Activated CD4-positive, alpha-beta T cell treated with anti-CD3 and anti-CD28 coated beads, Interleukin-2, amount 10 ng/mL, durations not matched to agents 24 days and 14 days (primary cell): Measurements from ENCODE around the gene COG4. TPM values are rescaled to one million over a fixed set of nuclear protein-coding genes. Genes with fewer than 3 reads are reported as not detected.

Experiments
- DNase-seq: peaks from one replicate; pipeline ENCODE4 v3.0.0; 2022
- H3K27ac Mint-ChIP-seq: one replicate; pipeline ENCODE4 v1.8.0; 2022; ENCODE audit warnings: mild to moderate bottlenecking, mixed read lengths
- H3K27me3 Mint-ChIP-seq: one replicate; pipeline ENCODE4 v1.8.0; 2022; ENCODE audit warnings: mixed read lengths
- H3K36me3 Mint-ChIP-seq: one replicate; pipeline ENCODE4 v1.8.0; 2022; ENCODE audit warnings: low read depth, mild to moderate bottlenecking, mixed read lengths
- H3K4me1 Mint-ChIP-seq: one replicate; pipeline ENCODE4 v1.8.0; 2021; ENCODE audit warnings: mixed read lengths
- H3K4me3 Mint-ChIP-seq: one replicate; pipeline ENCODE4 v1.8.0; 2022; ENCODE audit warnings: mild to moderate bottlenecking, moderate library complexity, mixed read lengths
- H3K9me3 Mint-ChIP-seq: one replicate; pipeline ENCODE4 v1.8.0; 2021; ENCODE audit warnings: mixed read lengths
- intact Hi-C: fragments of 100-400 bp; cut with micrococcal nuclease; formaldehyde crosslinking; loops from one replicate; pipeline ENCODE4 v1.15.1; 2023
- total RNA-seq: library from RNA; stranded (reverse); gene quantifications from 2 replicates; pipeline ENCODE4 v1.2.3, GENCODE V29; 2022

COG4 gene
- total RNA-seq, 1 donor from 2014 or later, result 38.3 TPM

GRCh38 chr16:70481929-70482536 lies 41.3 kb downstream of the COG4 start:
- DNase-seq, result no peak
- no peak overlapping the region for H3K27ac Mint-ChIP-seq
- H3K36me3 Mint-ChIP-seq, result peaks cover 27% of the 10 kb centered on the region
- no peak overlapping the region for H3K4me3 Mint-ChIP-seq
- H3K9me3 Mint-ChIP-seq, result no peaks in the 10 kb centered on the region
- intact Hi-C loops, result no loop called here
- H3K4me1 Mint-ChIP-seq, result peaks cover 8% of the 10 kb centered on the region
- H3K27me3 Mint-ChIP-seq, result no peaks in the 10 kb centered on the region

GRCh38 chr16:70480127-70481105 lies 42.9 kb downstream of the COG4 start:
- DNase-seq, result no peak
- Mint-ChIP-seq H3K27me3 (no peaks in the 10 kb centered on the region), H3K4me1 (peaks cover 15% of the 10 kb centered on the region), H3K4me3 (no peak overlapping the region), H3K36me3 (peaks cover 24% of the 10 kb centered on the region), H3K9me3 (no peaks in the 10 kb centered on the region), H3K27ac (no peak overlapping the region)
- intact Hi-C loops, result no loop called here

- Mint-ChIP-seq H3K36me3 (peaks cover 20% of the 10 kb centered on the region), H3K27me3 (no peaks in the 10 kb centered on the region), H3K27ac (peak overlapping the region; percentile 34), H3K4me3 (no peak overlapping the region), H3K4me1 (peaks cover 16% of the 10 kb centered on the region), H3K9me3 (no peaks in the 10 kb centered on the region)
- intact Hi-C loops, result loop anchor here (5.0 kb wide), 1 partner anchor 77 kb away; no protein-coding TSS in a partner anchor
- peak; percentile 52 for DNase-seq
Measured at GRCh38 chr16:70478912-70479341, 44.4 kb downstream of the COG4 start.

GRCh38 chr16:70478169-70478568 lies 45.2 kb downstream of the COG4 start:
- Mint-ChIP-seq H3K27ac (peak overlapping the region; percentile 76), H3K36me3 (peaks cover 19% of the 10 kb centered on the region), H3K4me1 (peaks cover 16% of the 10 kb centered on the region), H3K27me3 (no peaks in the 10 kb centered on the region), H3K9me3 (no peaks in the 10 kb centered on the region), H3K4me3 (no peak overlapping the region)
- intact Hi-C loops, result loop anchor here (5.0 kb wide), 1 partner anchor 76 kb away; no protein-coding TSS in a partner anchor
- DNase-seq, result peak; percentile 55

GRCh38 chr16:70476272-70477020 lies 46.9 kb downstream of the COG4 start:
- Mint-ChIP-seq H3K4me3 (peak overlapping the region; percentile 27), H3K9me3 (no peaks in the 10 kb centered on the region), H3K27ac (peak overlapping the region; percentile 92), H3K4me1 (peaks cover 16% of the 10 kb centered on the region), H3K27me3 (no peaks in the 10 kb centered on the region), H3K36me3 (peaks cover 15% of the 10 kb centered on the region)
- peak; percentile 79 for DNase-seq
- intact Hi-C loops, result loop anchor here (1.0 to 5.0 kb wide), 6 partner anchors 20 to 95 kb away; partner anchors contain the start of genes COG4, FCSK and SF3B3

GRCh38 chr16:70475054-70475871 lies 48.1 kb downstream of the COG4 start:
- peaks cover 10% of the 10 kb centered on the region for H3K36me3 Mint-ChIP-seq
- H3K9me3 Mint-ChIP-seq, result no peaks in the 10 kb centered on the region
- no peak for DNase-seq
- H3K4me3 Mint-ChIP-seq, result no peak overlapping the region
- peaks cover 16% of the 10 kb centered on the region for H3K4me1 Mint-ChIP-seq
- no peaks in the 10 kb centered on the region for H3K27me3 Mint-ChIP-seq
- intact Hi-C loops, result loop anchor here (5.0 kb wide), 1 partner anchor 73 kb away; no protein-coding TSS in a partner anchor
- H3K27ac Mint-ChIP-seq, result peak overlapping the region; percentile 92

GRCh38 chr16:70474320-70475053 lies 48.9 kb downstream of the COG4 start:
- Mint-ChIP-seq H3K9me3 (no peaks in the 10 kb centered on the region), H3K4me1 (peaks cover 16% of the 10 kb centered on the region), H3K4me3 (no peak overlapping the region), H3K36me3 (peaks cover 10% of the 10 kb centered on the region), H3K27ac (no peak overlapping the region), H3K27me3 (no peaks in the 10 kb centered on the region)
- intact Hi-C loops, result loop anchor here (5.0 kb wide), 1 partner anchor 72 kb away; no protein-coding TSS in a partner anchor
- no peak for DNase-seq

- Mint-ChIP-seq H3K9me3 (no peaks in the 10 kb centered on the region), H3K4me3 (no peak overlapping the region), H3K36me3 (peaks cover 11% of the 10 kb centered on the region), H3K4me1 (peaks cover 16% of the 10 kb centered on the region), H3K27ac (peak overlapping the region; percentile 63), H3K27me3 (no peaks in the 10 kb centered on the region)
- no peak for DNase-seq
- intact Hi-C loops, result no loop called here
Measured at GRCh38 chr16:70473446-70474319, 49.7 kb downstream of the COG4 start.

GRCh38 chr16:70472786-70473433 lies 50.4 kb downstream of the COG4 start:
- Mint-ChIP-seq H3K36me3 (peaks cover 10% of the 10 kb centered on the region), H3K4me1 (peaks cover 14% of the 10 kb centered on the region), H3K4me3 (no peak overlapping the region), H3K27ac (no peak overlapping the region), H3K9me3 (no peaks in the 10 kb centered on the region), H3K27me3 (no peaks in the 10 kb centered on the region)
- DNase-seq, result no peak
- intact Hi-C loops, result no loop called here

- H3K36me3 Mint-ChIP-seq, result peaks cover 3% of the 10 kb centered on the region
- H3K27ac Mint-ChIP-seq, result no peak overlapping the region
- H3K4me1 Mint-ChIP-seq, result peaks cover 2% of the 10 kb centered on the region
- no peak overlapping the region for H3K4me3 Mint-ChIP-seq
- intact Hi-C loops, result no loop called here
- no peaks in the 10 kb centered on the region for H3K27me3 Mint-ChIP-seq
- DNase-seq, result no peak
- no peaks in the 10 kb centered on the region for H3K9me3 Mint-ChIP-seq
Measured at GRCh38 chr16:70470927-70471341, 52.4 kb downstream of the COG4 start.

GRCh38 chr16:70470141-70470926 lies 53.0 kb downstream of the COG4 start:
- H3K27ac Mint-ChIP-seq, result no peak overlapping the region
- H3K36me3 Mint-ChIP-seq, result peaks cover 3% of the 10 kb centered on the region
- intact Hi-C loops, result no loop called here
- DNase-seq, result no peak
- no peaks in the 10 kb centered on the region for H3K4me1 Mint-ChIP-seq
- no peak overlapping the region for H3K4me3 Mint-ChIP-seq
- no peaks in the 10 kb centered on the region for H3K27me3 Mint-ChIP-seq
- no peaks in the 10 kb centered on the region for H3K9me3 Mint-ChIP-seq
